ENCODE results near the gene FAM219A. TPM values are rescaled to one million over a fixed set of nuclear protein-coding genes. Genes with fewer than 3 reads are reported as not detected.

FAM219A gene
- total RNA-seq, 1 donor from 2014 or later = 35.7 TPM

DNA sequence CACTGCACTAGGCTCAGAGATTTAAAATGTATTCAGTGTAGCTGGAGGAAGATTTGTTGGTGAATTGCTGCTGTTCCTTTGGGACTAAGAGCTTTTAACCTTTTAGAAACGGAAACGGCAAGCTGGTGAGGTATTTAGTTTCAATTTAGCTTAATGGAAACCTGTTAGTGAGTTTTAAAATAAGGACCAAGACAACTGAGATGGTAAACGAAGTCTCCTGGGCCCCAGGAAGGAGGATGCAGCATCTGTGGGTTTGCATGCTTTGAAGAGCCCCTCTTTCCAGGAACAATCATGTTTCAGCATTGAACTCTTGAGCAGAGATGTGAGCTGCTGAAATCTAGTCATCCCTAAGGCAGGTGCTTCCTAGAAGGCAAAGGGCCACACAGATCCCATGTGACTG is 16.7 kb upstream of the FAM219A start:
- no peak overlapping the region for H3K4me3 Mint-ChIP-seq (ENCODE audit: unreplicated experiment)

GRCh38 chr9:34465468-34465867 is 7.1 kb upstream of the FAM219A start:
- TF ChIP-seq, protein P1, sequence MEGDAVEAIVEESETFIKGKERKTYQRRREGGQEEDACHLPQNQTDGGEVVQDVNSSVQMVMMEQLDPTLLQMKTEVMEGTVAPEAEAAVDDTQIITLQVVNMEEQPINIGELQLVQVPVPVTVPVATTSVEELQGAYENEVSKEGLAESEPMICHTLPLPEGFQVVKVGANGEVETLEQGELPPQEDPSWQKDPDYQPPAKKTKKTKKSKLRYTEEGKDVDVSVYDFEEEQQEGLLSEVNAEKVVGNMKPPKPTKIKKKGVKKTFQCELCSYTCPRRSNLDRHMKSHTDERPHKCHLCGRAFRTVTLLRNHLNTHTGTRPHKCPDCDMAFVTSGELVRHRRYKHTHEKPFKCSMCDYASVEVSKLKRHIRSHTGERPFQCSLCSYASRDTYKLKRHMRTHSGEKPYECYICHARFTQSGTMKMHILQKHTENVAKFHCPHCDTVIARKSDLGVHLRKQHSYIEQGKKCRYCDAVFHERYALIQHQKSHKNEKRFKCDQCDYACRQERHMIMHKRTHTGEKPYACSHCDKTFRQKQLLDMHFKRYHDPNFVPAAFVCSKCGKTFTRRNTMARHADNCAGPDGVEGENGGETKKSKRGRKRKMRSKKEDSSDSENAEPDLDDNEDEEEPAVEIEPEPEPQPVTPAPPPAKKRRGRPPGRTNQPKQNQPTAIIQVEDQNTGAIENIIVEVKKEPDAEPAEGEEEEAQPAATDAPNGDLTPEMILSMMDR (IDR thresholded peaks at IDR 0.05) = no peak
- Mint-ChIP-seq H3K27me3 (ENCODE audit: low read depth) (peaks cover 19% of the 10 kb centered on the region), H3K9me3 (ENCODE audit: low read depth) (no peaks in the 10 kb centered on the region), H3K4me1 (ENCODE audit: low read depth) (no peaks in the 10 kb centered on the region), H3K4me3 (ENCODE audit: unreplicated experiment) (no peak overlapping the region), H3K27ac (ENCODE audit: unreplicated experiment) (no peak overlapping the region), H3K36me3 (ENCODE audit: low read depth) (no peaks in the 10 kb centered on the region)
- DNase-seq (ENCODE audit: low spot score) = no peak

More for the DNA sequence above, 16.7 kb upstream of the FAM219A start:
- Mint-ChIP-seq H3K4me1 (ENCODE audit: low read depth) (no peaks in the 10 kb centered on the region), H3K27me3 (ENCODE audit: low read depth) (peaks cover 37% of the 10 kb centered on the region), H3K27ac (ENCODE audit: unreplicated experiment) (no peak overlapping the region), H3K36me3 (ENCODE audit: low read depth) (no peaks in the 10 kb centered on the region), H3K9me3 (ENCODE audit: low read depth) (no peaks in the 10 kb centered on the region)
- TF ChIP-seq, protein P1 (IDR thresholded peaks at IDR 0.05) = no peak
- no peak for DNase-seq (ENCODE audit: low spot score)

DNA sequence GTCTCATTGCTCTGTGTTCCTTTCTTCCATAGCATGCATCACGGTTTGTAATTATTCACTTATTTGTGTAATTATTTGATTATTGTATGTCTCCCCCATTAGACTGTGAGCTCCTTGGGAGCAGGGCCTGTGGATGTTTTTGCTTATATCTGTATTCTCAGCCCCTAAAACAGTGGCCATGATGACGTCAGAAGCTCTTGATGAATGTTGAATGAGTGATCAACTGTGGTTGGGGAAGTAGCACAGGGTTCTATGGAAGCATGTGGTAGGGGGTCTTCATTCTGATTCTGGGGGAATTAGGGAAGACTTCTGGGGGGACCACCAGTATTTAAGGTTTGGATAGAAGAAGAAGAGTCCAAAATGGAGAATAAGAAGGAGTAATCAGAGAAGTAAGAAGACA is 6.2 kb upstream of the FAM219A start:
- no peaks in the 10 kb centered on the region for H3K9me3 Mint-ChIP-seq (ENCODE audit: low read depth)
- peaks cover 21% of the 10 kb centered on the region for H3K27me3 Mint-ChIP-seq (ENCODE audit: low read depth)
- no peaks in the 10 kb centered on the region for H3K36me3 Mint-ChIP-seq (ENCODE audit: low read depth)
- no peak overlapping the region for H3K27ac Mint-ChIP-seq (ENCODE audit: unreplicated experiment)
- DNase-seq (ENCODE audit: low spot score) = no peak
- no peak overlapping the region for H3K4me3 Mint-ChIP-seq (ENCODE audit: unreplicated experiment)
- TF ChIP-seq, protein P1 (IDR thresholded peaks at IDR 0.05) = no peak
- no peaks in the 10 kb centered on the region for H3K4me1 Mint-ChIP-seq (ENCODE audit: low read depth)

DNA sequence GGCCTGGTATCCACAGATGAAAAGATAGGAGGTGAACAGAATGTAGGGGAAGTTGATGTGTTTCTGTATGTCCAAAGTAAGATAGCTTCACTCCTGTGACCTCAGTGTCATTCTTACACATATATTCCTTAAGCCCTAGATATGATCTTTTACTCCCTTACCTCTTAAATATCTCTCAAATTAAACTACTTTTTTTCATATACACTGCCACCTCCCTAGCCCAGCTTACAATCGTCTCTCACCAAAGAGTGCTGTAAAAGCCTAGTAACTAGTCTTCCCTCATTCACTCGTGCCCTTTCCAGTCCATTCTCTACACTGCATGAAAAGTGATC is 5.5 kb upstream of the FAM219A start:
- Mint-ChIP-seq H3K27me3 (ENCODE audit: low read depth) (peaks cover 22% of the 10 kb centered on the region), H3K4me3 (ENCODE audit: unreplicated experiment) (no peak overlapping the region), H3K36me3 (ENCODE audit: low read depth) (no peaks in the 10 kb centered on the region), H3K4me1 (ENCODE audit: low read depth) (peaks cover 4% of the 10 kb centered on the region), H3K9me3 (ENCODE audit: low read depth) (no peaks in the 10 kb centered on the region), H3K27ac (ENCODE audit: unreplicated experiment) (no peak overlapping the region)
- TF ChIP-seq, protein P1 (IDR thresholded peaks at IDR 0.05) = no peak
- DNase-seq (ENCODE audit: low spot score) = no peak

GRCh38 chr9:34463098-34463900 is 4.9 kb upstream of the FAM219A start:
- Mint-ChIP-seq H3K27me3 (ENCODE audit: low read depth) (peaks cover 21% of the 10 kb centered on the region), H3K27ac (ENCODE audit: unreplicated experiment) (no peak overlapping the region), H3K4me3 (ENCODE audit: unreplicated experiment) (no peak overlapping the region), H3K9me3 (ENCODE audit: low read depth) (no peaks in the 10 kb centered on the region), H3K36me3 (ENCODE audit: low read depth) (no peaks in the 10 kb centered on the region), H3K4me1 (ENCODE audit: low read depth) (peaks cover 8% of the 10 kb centered on the region)
- DNase-seq (ENCODE audit: low spot score) = no peak
- TF ChIP-seq, protein P1 (IDR thresholded peaks at IDR 0.05) = no peak

All from chondrocyte (in vitro differentiated cells).